HG03342 (cell line): ENCODE results near the gene NRN1.
"Not testable (repeated sequence)": the region's sequence is repeated elsewhere in the genome, so short reads cannot be mapped to it uniquely, and the experiment has no call there.

Source experiments
- ATAC-seq: cut with Tn5 transposase; IDR thresholded peaks from one replicate; pipeline ENCODE4 v1.9.1; 2021; ENCODE audit warnings: mild to moderate bottlenecking, moderate library complexity; ENCODE audit not compliant: unreplicated experiment

Gene NRN1

GRCh38 chr6:6006428-6007365, at the start of gene NRN1:
TSS of gene NRN1 (minus strand) at chr6:6006925. CDS start at chr6:6006749, 176 bp downstream.
- ATAC-seq, result no peak

- ATAC-seq, result no peak
Observed at GRCh38 chr6:6052216-6052615, 45.5 kb upstream of the NRN1 start.

GRCh38 chr6:6046716-6047115, 40.0 kb upstream of the NRN1 start:
- no peak for ATAC-seq

GRCh38 chr6:6039946-6040509, 33.3 kb upstream of the NRN1 start:
- ATAC-seq, result no peak

- no peak for ATAC-seq
Observed at GRCh38 chr6:6037179-6037578, 30.5 kb upstream of the NRN1 start.

- ATAC-seq, result no peak
Observed at GRCh38 chr6:6033858-6034257, 27.1 kb upstream of the NRN1 start.

- ATAC-seq, result no peak
Observed at GRCh38 chr6:6026513-6027205, 19.9 kb upstream of the NRN1 start.

- ATAC-seq, result no peak
Observed at GRCh38 chr6:6025736-6026135, 19.0 kb upstream of the NRN1 start.

- ATAC-seq, result no peak
Observed at GRCh38 chr6:6024220-6024619, 17.5 kb upstream of the NRN1 start.

- not testable (repeated sequence) for ATAC-seq
Observed at GRCh38 chr6:6022841-6023240, 16.1 kb upstream of the NRN1 start.

- ATAC-seq, result peak; percentile 62
Observed at GRCh38 chr6:6008648-6009421, 2.1 kb upstream of the NRN1 start.

- peak; percentile 6 for ATAC-seq
Observed at GRCh38 chr6:6008089-6008647, 1.4 kb upstream of the NRN1 start.

GRCh38 chr6:6007366-6008088, 802 bp upstream of the NRN1 start:
- ATAC-seq, result no peak

GRCh38 chr6:6006006-6006427, 708 bp downstream of the NRN1 start:
- ATAC-seq, result no peak

- ATAC-seq, result no peak
Observed at GRCh38 chr6:6005051-6006005, 1.4 kb downstream of the NRN1 start.

- no peak for ATAC-seq
Observed at GRCh38 chr6:6004390-6004995, 2.2 kb downstream of the NRN1 start.

GRCh38 chr6:6003621-6004366, 2.9 kb downstream of the NRN1 start:
- no peak for ATAC-seq
